HG03460 (cell line): ENCODE data around the gene SFI1.
"Not testable (repeated sequence)": the region's sequence is repeated elsewhere in the genome, so short reads cannot be mapped to it uniquely, and the experiment has no call there.

Source experiments
- ATAC-seq: cut with Tn5 transposase; IDR thresholded peaks from one replicate; pipeline ENCODE4 v1.9.1; 2021; ENCODE audit not compliant: unreplicated experiment

Gene SFI1

GRCh38 chr22:31491218-31491962 lies 4.9 kb upstream of the SFI1 start:
- ATAC-seq, result no peak

GRCh38 chr22:31492151-31492550 lies 4.2 kb upstream of the SFI1 start:
- ATAC-seq, result no peak

- ATAC-seq, result not testable (repeated sequence)
Measured at GRCh38 chr22:31493355-31493754, 3.0 kb upstream of the SFI1 start.

- no peak for ATAC-seq
Measured at GRCh38 chr22:31495343-31495742, 993 bp upstream of the SFI1 start.

- ATAC-seq, result peak; percentile 15
Measured at GRCh38 chr22:31496735-31497146, 405 bp downstream of the SFI1 start.

GRCh38 chr22:31497148-31497938 lies 1.0 kb downstream of the SFI1 start:
- no peak for ATAC-seq

- ATAC-seq, result no peak
Measured at GRCh38 chr22:31501738-31502137, 5.4 kb downstream of the SFI1 start.

- ATAC-seq, result no peak
Measured at GRCh38 chr22:31503211-31503964, 7.1 kb downstream of the SFI1 start.

- ATAC-seq, result no peak
Measured at GRCh38 chr22:31504282-31504681, 7.9 kb downstream of the SFI1 start.

- ATAC-seq, result not testable (repeated sequence)
Measured at GRCh38 chr22:31507517-31507916, 11.2 kb downstream of the SFI1 start.

- ATAC-seq, result no peak
Measured at GRCh38 chr22:31508536-31508935, 12.2 kb downstream of the SFI1 start.

GRCh38 chr22:31509061-31509762 lies 12.9 kb downstream of the SFI1 start:
- ATAC-seq, result no peak

GRCh38 chr22:31520051-31520450 lies 23.7 kb downstream of the SFI1 start:
- ATAC-seq, result no peak

GRCh38 chr22:31524132-31524531 lies 27.8 kb downstream of the SFI1 start:
- ATAC-seq, result not testable (repeated sequence)

GRCh38 chr22:31526270-31526669 lies 29.9 kb downstream of the SFI1 start:
- no peak for ATAC-seq

- ATAC-seq, result no peak
Measured at GRCh38 chr22:31530823-31531195, 34.5 kb downstream of the SFI1 start.

- no peak for ATAC-seq
Measured at GRCh38 chr22:31532060-31532459, 35.7 kb downstream of the SFI1 start.

GRCh38 chr22:31533374-31533773 lies 37.0 kb downstream of the SFI1 start:
- ATAC-seq, result no peak

GRCh38 chr22:31537019-31537535 lies 40.7 kb downstream of the SFI1 start:
- peak; percentile 42 for ATAC-seq

- no peak for ATAC-seq
Measured at GRCh38 chr22:31538815-31539214, 42.5 kb downstream of the SFI1 start.

- not testable (repeated sequence) for ATAC-seq
Measured at GRCh38 chr22:31540166-31540565, 43.8 kb downstream of the SFI1 start.
